Astrocyte (in vitro differentiated cells and primary cell): ENCODE results near the gene TMPRSS7.

Experiments used
- EZH2 ChIP-seq: IDR thresholded peaks from 2 replicates; pipeline ENCODE4 v1.6.1; 2012; ENCODE audit warnings: mild to moderate bottlenecking, low read length, inconsistent platforms; ENCODE audit not compliant: insufficient read depth
- TF ChIP-seq, protein P1 (sequence below): IDR thresholded peaks from 2 replicates; pipeline ENCODE4 v1.5.1; 2011; ENCODE audit warnings: low read depth, mild to moderate bottlenecking, inconsistent platforms, low read length, moderate library complexity; ENCODE audit not compliant: insufficient read depth

DNA sequence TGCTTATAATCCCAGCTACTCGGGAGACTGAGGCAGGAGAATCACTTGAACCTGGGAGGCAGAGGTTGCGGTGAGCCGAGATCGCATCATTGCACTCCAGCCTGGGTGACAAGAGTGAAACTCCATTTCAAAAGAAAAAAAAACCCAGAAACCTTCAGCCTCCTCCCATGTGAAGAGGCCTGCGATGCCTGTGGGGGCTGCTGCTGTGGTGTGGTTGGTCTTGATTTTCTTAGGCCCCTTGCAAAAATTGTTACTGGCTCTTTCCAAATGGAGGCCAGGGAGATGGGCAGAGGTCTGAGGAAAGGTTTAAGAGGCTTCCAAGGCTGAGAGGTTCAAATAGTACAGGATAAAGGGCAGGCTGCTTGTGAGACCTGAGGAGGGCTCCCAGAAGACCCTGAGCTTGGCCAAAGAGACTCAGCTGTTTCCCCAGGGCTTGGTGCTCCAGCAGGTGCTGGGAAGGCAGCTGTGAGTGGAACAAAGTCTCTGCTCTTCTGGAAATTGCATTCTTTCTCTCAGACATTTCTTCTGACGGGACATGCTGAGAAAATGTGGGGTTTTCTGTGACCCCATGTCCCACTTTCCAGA, 80.1 kb downstream of the TMPRSS7 start:
- TF ChIP-seq, protein P1, sequence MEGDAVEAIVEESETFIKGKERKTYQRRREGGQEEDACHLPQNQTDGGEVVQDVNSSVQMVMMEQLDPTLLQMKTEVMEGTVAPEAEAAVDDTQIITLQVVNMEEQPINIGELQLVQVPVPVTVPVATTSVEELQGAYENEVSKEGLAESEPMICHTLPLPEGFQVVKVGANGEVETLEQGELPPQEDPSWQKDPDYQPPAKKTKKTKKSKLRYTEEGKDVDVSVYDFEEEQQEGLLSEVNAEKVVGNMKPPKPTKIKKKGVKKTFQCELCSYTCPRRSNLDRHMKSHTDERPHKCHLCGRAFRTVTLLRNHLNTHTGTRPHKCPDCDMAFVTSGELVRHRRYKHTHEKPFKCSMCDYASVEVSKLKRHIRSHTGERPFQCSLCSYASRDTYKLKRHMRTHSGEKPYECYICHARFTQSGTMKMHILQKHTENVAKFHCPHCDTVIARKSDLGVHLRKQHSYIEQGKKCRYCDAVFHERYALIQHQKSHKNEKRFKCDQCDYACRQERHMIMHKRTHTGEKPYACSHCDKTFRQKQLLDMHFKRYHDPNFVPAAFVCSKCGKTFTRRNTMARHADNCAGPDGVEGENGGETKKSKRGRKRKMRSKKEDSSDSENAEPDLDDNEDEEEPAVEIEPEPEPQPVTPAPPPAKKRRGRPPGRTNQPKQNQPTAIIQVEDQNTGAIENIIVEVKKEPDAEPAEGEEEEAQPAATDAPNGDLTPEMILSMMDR: no peak
- no peak for TF ChIP-seq EZH2
